ENCODE data around the gene ZFPL1.

Gene ZFPL1

DNA sequence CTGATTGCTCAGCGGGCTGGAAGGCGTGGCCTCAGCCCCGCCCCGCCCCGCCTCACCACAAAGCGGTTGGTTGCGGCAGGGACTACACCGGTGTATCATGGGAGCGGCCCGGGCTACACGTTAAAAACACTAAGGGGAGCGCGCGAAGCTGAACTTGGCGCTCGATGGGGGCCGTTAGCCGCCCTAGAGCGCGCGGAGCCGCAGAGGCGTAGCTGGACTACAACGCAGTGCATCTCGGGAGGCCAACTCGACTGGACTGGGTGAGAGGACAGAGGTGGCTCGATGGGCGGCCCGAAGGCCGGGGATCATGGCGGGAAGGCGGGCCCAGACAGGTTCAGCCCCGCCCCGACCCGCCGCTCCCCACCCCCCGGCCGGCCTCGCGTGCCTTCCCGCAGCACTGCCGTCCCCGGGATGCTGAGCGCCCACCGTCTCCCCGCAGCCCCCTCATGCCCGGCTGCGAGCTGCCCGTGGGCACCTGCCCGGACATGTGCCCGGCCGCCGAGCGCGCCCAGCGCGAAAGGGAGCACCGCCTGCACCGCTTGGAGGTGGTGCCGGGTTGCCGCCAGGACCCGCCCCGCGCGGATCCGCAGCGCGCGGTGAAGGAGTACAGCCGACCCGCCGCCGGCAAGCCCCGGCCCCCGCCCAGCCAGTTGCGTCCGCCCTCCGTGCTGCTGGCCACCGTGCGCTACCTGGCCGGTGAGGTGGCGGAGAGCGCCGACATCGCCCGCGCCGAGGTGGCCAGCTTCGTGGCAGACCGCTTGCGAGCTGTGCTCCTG is 43.0 kb upstream of the ZFPL1 start, which contains the start of gene SAC3D1:
TSS of gene SAC3D1 (plus strand) at position 364 of the 776 bp plus-strand sequence. CDS start at position 447, 83 bp downstream.
- TF ChIP-seq MYC (IDR thresholded peaks at IDR 0.05; ENCODE audit: low read depth, low read length) (peak; percentile 64), MAX (IDR thresholded peaks at IDR 0.05; ENCODE audit: low read depth, low read length) (peak; percentile 67), POLR2A (IDR thresholded peaks at IDR 0.05; ENCODE audit: extremely low read depth, insufficient read length) (peak; percentile 42)
- TF ChIP-seq, protein P1, sequence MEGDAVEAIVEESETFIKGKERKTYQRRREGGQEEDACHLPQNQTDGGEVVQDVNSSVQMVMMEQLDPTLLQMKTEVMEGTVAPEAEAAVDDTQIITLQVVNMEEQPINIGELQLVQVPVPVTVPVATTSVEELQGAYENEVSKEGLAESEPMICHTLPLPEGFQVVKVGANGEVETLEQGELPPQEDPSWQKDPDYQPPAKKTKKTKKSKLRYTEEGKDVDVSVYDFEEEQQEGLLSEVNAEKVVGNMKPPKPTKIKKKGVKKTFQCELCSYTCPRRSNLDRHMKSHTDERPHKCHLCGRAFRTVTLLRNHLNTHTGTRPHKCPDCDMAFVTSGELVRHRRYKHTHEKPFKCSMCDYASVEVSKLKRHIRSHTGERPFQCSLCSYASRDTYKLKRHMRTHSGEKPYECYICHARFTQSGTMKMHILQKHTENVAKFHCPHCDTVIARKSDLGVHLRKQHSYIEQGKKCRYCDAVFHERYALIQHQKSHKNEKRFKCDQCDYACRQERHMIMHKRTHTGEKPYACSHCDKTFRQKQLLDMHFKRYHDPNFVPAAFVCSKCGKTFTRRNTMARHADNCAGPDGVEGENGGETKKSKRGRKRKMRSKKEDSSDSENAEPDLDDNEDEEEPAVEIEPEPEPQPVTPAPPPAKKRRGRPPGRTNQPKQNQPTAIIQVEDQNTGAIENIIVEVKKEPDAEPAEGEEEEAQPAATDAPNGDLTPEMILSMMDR (IDR thresholded peaks at IDR 0.05; ENCODE audit: low read depth, low read length) = no peak
- DNase-seq (ENCODE audit: low read depth) = peak; percentile 100
- peak within 1 kb of the TSS; percentile 81 for H3K4me3 ChIP-seq (ENCODE audit: low read depth, low read length)

DNA sequence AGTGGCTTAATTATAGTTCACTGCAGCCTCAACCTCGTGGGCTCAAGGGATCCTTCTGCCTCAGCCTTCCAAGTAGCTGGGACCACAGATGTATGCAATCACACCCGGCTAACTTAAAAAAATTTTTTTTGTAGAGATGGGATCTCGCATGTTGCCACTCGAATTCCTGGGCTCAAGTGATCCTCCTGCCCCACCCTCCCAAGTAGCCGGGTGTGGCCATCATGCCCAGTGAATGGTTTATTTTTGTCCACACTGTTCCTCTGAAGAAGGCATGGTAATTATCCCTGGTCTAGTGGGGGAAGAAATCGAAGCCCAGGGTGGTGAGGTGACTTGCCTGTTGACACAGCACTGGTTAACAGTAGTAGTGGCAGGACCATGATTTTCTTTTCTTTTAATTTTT is 41.1 kb upstream of the ZFPL1 start:
- no peak for DNase-seq (ENCODE audit: low read depth)
- H3K4me3 ChIP-seq (ENCODE audit: low read depth, low read length) = peak overlapping the region; percentile 81
- TF ChIP-seq MAX (IDR thresholded peaks at IDR 0.05; ENCODE audit: low read depth, low read length) = no peak
- TF ChIP-seq, protein P1 (IDR thresholded peaks at IDR 0.05; ENCODE audit: low read depth, low read length) = no peak
- no peak for TF ChIP-seq MYC (IDR thresholded peaks at IDR 0.05; ENCODE audit: low read depth, low read length)
- no peak for TF ChIP-seq POLR2A (IDR thresholded peaks at IDR 0.05; ENCODE audit: extremely low read depth, insufficient read length)

- peak; percentile 70 for DNase-seq (ENCODE audit: low read depth)
- peak overlapping the region; percentile 9 for H3K4me3 ChIP-seq (ENCODE audit: low read depth, low read length)
- TF ChIP-seq MYC (IDR thresholded peaks at IDR 0.05; ENCODE audit: low read depth, low read length) (no peak), POLR2A (IDR thresholded peaks at IDR 0.05; ENCODE audit: extremely low read depth, insufficient read length) (no peak), MAX (IDR thresholded peaks at IDR 0.05; ENCODE audit: low read depth, low read length) (no peak)
- TF ChIP-seq, protein P1 (IDR thresholded peaks at IDR 0.05; ENCODE audit: low read depth, low read length) = no peak
These were observed 40.0 kb upstream of the ZFPL1 start for GRCh38 chr11:65043881-65044501.

GRCh38 chr11:65045061-65045460 is 39.0 kb upstream of the ZFPL1 start:
- no peak overlapping the region for H3K4me3 ChIP-seq (ENCODE audit: low read depth, low read length)
- no peak for DNase-seq (ENCODE audit: low read depth)
- TF ChIP-seq, protein P1 (IDR thresholded peaks at IDR 0.05; ENCODE audit: low read depth, low read length) = no peak
- TF ChIP-seq POLR2A (IDR thresholded peaks at IDR 0.05; ENCODE audit: extremely low read depth, insufficient read length) (no peak), MAX (IDR thresholded peaks at IDR 0.05; ENCODE audit: low read depth, low read length) (no peak), MYC (IDR thresholded peaks at IDR 0.05; ENCODE audit: low read depth, low read length) (no peak)

DNA sequence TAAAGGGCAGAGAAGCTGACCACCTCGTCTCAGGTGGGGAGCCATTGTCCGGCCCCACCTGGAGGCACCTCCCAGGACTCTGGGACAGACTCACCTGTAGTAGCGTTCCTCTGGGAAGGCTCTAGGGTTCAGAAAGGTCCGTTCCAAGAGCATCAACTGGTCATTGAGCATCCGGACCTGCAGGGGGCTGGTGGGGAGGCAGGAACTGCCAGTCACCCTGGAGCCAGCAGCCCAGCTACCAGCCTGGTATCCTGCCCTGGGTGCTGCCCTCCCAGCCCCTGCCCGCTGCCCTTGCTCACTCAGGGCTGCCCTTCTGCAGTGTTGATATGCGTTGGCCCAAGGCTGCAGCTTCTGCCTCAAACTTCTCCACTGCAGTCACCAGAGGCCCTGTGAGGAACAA is 38.3 kb upstream of the ZFPL1 start:
- no peak for TF ChIP-seq MYC (IDR thresholded peaks at IDR 0.05; ENCODE audit: low read depth, low read length)
- no peak for TF ChIP-seq POLR2A (IDR thresholded peaks at IDR 0.05; ENCODE audit: extremely low read depth, insufficient read length)
- no peak for DNase-seq (ENCODE audit: low read depth)
- no peak overlapping the region for H3K4me3 ChIP-seq (ENCODE audit: low read depth, low read length)
